AG10803 (cell line): ENCODE data around the gene CNTN1.
A peak's percentile ranks its signal among the peaks of the same experiment; 100 is the strongest.

Source experiments
- DNase-seq: peaks from one replicate; pipeline ENCODE4 v3.0.0; 2010; ENCODE audit warnings: low read depth
- H3K4me3 ChIP-seq: 2 replicates; pipeline ENCODE4 v1.5.1; 2011; ENCODE audit warnings: mild to moderate bottlenecking, low read length, control low read depth
- TF ChIP-seq, protein P1 (sequence below): conservative IDR thresholded peaks from 2 replicates; pipeline ENCODE4 v1.5.1; 2011; ENCODE audit warnings: mild to moderate bottlenecking, low read length, control low read depth, inconsistent platforms

CNTN1 gene

DNA sequence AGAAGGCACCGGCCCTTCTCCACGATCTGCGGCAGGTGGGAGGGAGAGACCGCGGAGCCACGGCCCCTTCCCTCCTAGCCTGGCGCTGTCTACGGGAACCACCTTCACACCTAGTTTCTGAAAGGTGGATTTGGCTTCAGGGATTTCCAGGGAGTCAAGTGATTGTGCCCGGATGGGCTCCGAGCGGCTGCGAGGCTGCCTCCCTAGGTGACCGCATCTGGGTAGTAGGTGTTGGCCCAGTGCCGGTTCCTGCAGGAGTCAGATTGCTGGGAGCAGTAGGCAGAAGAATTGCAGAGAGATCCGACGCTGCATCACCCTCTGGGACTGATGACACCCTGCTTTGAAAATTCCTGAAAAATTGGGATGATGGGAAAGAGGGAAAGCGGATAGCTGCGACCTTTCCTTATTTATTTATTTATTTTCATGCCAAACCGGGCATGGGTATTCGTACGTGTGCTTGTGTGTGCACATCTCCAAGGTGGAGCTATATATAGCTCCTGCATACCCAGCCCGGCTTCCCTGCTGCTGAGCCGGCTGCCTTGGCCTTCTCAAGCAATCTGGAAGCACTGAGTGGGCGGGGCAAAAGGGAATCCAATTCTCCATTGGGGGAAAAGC, 1.1 kb downstream of the CNTN1 start:
- TF ChIP-seq, protein P1, sequence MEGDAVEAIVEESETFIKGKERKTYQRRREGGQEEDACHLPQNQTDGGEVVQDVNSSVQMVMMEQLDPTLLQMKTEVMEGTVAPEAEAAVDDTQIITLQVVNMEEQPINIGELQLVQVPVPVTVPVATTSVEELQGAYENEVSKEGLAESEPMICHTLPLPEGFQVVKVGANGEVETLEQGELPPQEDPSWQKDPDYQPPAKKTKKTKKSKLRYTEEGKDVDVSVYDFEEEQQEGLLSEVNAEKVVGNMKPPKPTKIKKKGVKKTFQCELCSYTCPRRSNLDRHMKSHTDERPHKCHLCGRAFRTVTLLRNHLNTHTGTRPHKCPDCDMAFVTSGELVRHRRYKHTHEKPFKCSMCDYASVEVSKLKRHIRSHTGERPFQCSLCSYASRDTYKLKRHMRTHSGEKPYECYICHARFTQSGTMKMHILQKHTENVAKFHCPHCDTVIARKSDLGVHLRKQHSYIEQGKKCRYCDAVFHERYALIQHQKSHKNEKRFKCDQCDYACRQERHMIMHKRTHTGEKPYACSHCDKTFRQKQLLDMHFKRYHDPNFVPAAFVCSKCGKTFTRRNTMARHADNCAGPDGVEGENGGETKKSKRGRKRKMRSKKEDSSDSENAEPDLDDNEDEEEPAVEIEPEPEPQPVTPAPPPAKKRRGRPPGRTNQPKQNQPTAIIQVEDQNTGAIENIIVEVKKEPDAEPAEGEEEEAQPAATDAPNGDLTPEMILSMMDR: no peak
- peak overlapping the region; percentile 33 for H3K4me3 ChIP-seq
- DNase-seq: no peak

DNA sequence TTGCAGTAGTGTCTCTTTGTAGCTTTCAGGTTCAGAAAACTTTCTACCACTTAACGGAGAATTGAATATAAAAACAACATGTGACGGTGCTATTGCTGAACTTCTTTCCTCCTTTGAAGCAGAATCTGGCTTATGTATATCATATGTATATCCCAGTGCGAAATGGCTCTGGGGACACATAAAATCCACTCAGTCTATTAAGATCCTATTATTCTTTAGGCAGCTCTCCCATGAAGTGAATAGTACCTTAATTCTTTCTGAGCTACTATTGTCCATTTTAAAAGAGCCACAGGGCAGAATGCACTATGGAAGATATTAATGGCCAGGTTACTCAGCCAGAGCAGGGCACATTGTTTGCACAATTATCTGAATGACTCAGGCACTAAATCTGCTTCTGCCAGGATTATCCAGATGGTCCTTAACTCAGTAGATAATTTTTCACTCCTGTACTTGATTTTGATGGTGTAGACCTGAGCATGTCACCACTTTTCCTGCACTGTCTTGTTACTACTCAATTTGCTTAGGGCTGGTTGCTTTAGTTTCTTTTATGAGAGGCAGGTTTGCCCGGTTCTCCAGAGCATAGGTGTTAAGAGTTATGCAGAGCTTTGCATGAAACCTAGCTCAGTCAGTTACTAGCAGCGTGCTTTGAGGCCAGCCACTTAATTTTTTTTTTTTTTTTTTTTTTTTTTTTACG, 5.5 kb downstream of the CNTN1 start:
- no peak overlapping the region for H3K4me3 ChIP-seq
- no peak for DNase-seq
- TF ChIP-seq, protein P1: no peak

DNA sequence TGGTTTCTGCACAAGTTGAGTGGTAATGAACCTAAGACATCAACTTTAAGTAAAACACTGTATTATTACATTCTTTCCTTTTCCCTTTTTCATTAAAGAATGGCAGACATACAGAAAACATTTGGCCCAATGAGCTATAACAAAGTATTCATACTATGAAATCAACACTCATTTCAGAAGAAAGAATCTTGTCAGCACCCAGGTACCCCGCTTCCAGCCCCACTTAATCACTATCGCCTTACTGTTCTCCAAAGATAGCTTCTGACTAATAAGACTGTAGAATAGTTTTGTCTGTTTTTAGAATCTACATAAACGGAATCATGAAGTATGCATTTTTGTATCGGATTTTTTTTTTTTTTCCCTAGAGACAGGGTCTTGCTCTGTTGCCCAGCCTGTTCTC, 9.5 kb downstream of the CNTN1 start:
- no peak for DNase-seq
- TF ChIP-seq, protein P1: no peak
- no peak overlapping the region for H3K4me3 ChIP-seq

DNA sequence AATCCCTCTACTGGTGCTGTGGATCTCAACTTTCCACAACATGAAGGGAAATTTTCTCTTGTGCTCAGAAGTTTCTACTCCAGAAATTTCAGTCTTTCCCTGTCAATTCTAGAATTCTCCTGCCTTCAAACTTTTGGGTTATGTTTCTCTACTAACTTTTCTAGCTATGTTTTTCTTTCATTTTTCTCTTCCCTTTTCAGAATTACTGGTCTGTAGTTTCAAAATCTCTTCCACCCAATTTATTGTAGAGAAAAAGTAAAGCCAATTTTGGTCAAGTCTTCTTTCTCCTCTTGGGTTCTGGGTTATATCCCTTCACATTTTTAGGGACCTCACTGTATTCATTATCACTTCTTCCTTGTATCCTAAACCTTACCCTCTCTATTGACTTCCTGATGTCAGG, 18.9 kb downstream of the CNTN1 start:
- TF ChIP-seq, protein P1: no peak
- no peak for DNase-seq
- no peak overlapping the region for H3K4me3 ChIP-seq

GRCh38 chr12:40714636-40715035, 22.4 kb downstream of the CNTN1 start:
- H3K4me3 ChIP-seq: no peak overlapping the region

GRCh38 chr12:40716037-40716436, 23.8 kb downstream of the CNTN1 start:
- H3K4me3 ChIP-seq: no peak overlapping the region
- TF ChIP-seq, protein P1: no peak
- no peak for DNase-seq

More at GRCh38 chr12:40714636-40715035, 22.4 kb downstream of the CNTN1 start:
- DNase-seq: no peak
- TF ChIP-seq, protein P1: no peak

DNA sequence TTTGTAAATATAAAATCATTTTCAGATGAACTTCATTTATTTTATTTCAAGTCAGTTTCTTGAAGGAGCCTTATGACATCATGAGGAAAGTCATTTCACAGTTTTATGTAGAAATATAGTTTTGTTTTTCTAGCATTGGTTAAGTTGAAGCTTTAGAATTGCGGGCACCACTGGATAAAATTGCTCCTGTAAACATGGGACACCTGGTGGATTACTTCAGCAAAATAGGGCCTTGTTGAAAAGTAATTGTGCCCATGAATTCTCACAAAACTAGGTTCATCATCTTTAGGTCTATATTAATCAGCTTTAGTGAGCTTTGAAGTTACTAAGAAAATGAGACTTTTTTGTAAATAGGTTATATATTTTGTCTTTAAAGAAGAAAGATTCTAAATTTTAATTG, 25.3 kb downstream of the CNTN1 start:
- H3K4me3 ChIP-seq: no peak overlapping the region
- DNase-seq: no peak
- TF ChIP-seq, protein P1: no peak
